Activated T-cell treated with anti-CD3 and anti-CD28 coated beads for 4 hours (primary cell): ENCODE results near the gene CPSF7.
"Not testable (repeated sequence)": the region's sequence is repeated elsewhere in the genome, so short reads cannot be mapped to it uniquely, and the experiment has no call there.

ENCODE experiments used
- DNase-seq: peaks from one replicate; pipeline ENCODE4 v3.0.0-alpha.2; 2020

Gene CPSF7, protein sequence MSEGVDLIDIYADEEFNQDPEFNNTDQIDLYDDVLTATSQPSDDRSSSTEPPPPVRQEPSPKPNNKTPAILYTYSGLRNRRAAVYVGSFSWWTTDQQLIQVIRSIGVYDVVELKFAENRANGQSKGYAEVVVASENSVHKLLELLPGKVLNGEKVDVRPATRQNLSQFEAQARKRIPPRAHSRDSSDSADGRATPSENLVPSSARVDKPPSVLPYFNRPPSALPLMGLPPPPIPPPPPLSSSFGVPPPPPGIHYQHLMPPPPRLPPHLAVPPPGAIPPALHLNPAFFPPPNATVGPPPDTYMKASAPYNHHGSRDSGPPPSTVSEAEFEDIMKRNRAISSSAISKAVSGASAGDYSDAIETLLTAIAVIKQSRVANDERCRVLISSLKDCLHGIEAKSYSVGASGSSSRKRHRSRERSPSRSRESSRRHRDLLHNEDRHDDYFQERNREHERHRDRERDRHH

DNA sequence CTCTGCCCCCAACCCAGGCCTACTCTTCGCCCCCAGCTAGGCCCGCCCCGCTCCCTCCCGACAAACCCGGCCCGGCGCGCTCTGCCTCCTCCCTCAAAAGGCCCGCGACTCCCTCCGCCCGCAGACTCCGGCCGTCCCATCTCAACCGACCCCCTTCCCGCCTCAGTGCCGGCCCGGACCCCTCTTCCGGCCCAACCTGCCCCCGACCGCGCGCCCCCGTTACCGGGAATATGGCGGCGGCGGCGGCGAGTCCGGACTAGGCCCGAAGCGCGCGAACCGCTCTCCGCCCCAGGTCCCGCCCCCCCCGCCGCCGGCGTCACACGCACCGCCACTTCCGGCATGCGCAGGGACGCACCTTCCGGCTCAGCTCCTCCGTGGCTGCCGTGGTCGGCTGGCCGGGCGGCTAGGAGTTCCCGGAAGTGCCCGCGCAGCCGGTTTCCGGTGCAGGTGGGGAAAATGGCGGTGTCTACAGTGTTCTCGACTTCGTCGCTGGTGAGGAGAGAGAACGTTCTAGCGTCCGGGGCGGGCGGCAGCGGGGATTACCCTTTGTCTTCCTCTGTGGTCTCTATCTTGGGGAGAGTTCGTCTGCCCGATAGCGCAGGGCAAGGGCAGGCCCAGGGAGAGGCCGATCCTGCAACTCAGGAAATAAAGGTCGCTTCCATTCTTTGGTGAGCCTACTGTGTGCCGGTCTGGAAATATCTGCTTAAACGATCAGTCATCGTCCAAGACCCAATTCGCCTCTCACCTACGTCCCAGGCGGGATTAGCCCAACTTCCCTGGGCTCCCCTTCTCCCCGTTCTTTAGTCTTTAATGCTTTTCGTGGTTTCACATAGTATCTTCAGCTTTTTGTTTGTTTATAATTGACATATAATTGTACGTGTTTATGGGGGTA, at the start of gene CPSF7, which contains the start of gene SDHAF2:
Gene CPSF7, minus strand, starts transcription at position 285 of the 892 bp plus-strand sequence. CDS start 740 bp downstream, outside the sequence.
Gene SDHAF2, plus strand, starts transcription at position 434 of the 892 bp plus-strand sequence. Its CDS starts 23 bp downstream, at position 457.
- DNase-seq: peak; percentile 97

DNA sequence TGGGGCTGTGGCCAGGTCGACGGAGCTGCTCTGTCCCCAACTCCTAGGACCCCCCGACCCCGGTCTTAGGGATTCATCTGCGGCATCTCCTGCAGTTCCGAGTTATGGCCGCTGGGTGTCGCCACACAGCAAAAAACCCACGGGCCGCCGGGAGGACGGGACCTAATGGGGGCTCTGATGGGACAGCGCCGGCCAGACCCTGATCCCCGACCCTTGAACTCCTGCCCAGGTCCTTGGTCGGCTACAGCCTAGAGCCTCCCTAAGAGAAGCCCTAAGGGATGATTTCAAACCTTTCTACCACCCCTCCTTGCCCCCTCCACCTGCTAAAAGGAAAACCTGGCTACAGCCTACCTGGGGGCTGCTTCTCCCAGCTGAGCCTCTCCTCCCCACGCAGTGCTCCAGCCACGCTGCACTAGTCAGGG, 48.0 kb upstream of the CPSF7 start:
- peak; percentile 54 for DNase-seq

DNA sequence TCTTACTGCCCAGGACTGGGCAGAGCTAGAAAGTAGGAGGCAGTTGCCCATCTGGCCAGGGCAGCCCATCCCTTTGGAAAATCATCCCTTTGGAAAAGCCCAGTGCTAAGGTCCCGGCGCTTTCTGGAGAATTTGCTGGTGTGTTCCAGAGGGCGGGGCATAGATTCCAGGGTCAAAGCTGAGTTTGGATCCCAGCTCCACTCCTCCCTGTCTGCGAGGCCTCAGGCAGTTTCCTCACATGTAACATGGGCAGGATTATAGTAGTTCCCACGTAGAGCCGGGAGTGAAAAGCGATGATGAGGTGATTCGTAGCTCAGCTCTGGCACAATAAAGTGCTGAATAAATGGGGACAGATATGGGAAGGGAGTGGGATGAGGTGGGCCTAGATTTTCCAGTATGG, 47.4 kb upstream of the CPSF7 start:
- no peak for DNase-seq

GRCh38 chr11:61476371-61476770, 46.6 kb upstream of the CPSF7 start:
- DNase-seq: no peak

DNA sequence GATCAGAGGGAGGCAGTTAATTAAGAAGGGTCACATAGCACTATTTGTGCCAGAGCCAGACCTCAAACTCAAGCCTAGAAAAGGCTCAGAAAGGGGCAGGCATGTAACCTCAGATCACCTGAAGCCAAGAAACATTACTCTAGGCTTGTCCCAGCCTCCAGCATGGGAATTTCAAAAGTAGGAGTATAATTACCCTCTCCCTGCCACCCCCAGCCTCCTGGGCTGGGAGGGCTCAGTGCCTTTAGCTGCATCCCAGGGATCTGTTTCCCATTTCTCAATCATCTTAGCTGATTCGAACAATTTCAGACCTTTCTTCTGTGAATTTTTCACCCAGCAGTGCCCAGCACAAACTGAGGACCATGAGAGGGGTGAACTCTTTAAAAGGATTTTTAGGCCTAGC, 45.7 kb upstream of the CPSF7 start:
- no peak for DNase-seq

DNA sequence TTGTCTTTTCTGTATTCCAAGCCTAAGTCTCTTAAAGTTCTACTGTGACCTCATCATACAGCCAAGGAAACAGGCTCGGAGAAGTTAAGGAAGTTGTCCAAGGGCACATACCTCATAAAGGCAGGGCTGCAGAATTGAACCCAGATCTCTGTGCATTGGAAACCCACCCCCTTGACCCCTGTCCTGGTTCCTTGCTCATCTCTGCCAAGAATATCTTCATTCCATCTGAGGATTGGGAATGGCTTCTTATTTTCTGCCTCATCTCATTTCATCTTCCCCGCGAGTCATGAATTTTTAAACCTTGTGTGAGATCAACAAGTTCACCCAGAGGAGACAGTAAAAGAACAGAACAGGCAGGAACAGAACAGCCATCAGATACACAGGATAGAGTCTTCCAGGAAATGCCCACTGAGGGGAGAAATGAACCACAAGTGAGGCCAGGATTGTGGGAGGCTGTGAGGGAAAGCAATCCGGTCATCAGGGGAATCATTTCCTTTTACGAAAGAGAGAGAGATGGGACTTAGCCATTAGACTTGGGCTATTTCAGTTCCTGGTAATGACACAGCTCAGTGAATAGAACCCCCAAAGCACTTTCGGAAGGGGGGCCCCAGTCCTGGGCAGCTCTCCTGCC, 44.4 kb upstream of the CPSF7 start:
- no peak for DNase-seq

- no peak for DNase-seq
These were observed 43.7 kb upstream of the CPSF7 start for GRCh38 chr11:61473370-61474012.

GRCh38 chr11:61472868-61473267, 43.1 kb upstream of the CPSF7 start:
- DNase-seq: no peak

GRCh38 chr11:61472282-61472681, 42.5 kb upstream of the CPSF7 start:
- no peak for DNase-seq

- DNase-seq: no peak
These were observed 38.2 kb upstream of the CPSF7 start for GRCh38 chr11:61468002-61468401.

DNA sequence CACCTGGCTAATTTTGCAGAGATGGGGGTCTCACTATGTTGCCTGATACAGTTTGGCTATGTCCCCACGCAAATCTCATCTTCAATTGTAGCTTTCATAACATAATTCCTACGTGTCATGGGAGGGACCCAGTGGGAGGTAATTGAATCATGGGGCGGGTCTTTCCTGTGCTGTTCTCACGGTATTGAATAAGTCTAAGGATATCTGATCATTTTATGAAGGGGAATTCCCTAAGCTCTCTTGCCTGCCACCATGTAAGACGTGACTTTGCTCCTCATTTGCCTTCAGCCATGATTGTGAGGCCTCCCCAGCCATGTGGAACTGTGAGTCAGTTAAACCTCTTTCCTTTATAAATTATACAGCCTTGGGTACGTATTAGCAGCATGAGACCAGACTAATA, 37.8 kb upstream of the CPSF7 start:
- not testable (repeated sequence) for DNase-seq

- no peak for DNase-seq
These were observed 31.2 kb upstream of the CPSF7 start for GRCh38 chr11:61460986-61461385.

DNA sequence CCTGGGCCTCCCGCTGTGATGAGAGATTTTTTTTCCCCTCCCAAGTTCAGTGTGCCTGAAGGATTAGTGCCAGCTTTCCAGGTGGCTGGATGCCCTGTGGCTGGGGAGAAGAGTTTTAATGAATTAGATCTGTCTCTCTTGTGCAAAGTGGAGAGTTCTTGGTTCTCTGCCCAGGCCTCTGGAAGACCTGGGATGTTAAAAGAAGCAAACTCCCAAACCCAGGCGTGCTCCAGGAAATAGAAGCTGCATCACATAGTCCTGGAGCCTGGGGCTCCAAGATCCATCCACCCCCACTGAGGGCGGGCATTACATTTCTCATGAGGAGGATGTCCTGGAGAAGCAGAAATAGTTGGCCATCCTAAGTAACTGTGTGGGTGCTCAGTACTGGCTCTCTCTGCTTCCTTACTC, 30.7 kb upstream of the CPSF7 start:
- no peak for DNase-seq

DNA sequence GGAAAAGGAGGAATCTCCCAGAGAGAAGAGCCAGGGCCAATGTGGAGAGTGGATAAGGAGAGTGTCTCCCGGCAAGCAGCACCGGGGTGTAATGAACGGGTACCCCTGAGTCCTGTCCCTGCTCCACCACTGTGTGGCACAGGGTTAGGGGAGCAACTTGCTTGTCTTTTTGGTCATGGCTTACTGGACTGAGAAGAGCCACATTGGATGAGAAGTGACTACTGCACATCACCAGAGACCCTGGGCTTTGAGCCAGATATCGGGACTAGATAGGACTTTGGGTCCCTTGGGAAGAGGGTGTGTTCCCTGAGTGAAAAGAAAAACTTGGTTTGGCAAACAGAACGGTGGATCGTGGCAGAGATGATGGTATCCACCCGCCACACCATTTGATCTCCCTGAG, 24.7 kb upstream of the CPSF7 start:
- DNase-seq: no peak

DNA sequence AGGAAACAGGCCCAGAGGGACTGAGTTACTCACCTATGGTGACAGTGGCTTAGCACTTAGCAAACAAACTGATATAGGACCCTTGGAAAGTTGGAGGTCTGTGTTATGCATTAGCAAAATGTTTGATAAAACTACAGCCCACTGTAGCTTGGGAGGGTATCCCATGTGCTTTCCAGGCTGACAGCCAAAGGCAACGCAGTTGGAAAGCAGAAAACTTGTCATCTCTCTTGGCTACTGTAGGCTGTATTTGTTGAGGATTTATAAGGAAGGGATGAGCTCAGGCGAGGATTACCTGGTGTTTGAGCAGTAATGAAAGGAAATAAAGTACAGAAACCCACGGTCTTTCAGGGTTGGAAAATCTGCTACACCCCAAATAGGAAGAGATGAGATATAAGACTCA, 23.9 kb upstream of the CPSF7 start:
- no peak for DNase-seq

DNA sequence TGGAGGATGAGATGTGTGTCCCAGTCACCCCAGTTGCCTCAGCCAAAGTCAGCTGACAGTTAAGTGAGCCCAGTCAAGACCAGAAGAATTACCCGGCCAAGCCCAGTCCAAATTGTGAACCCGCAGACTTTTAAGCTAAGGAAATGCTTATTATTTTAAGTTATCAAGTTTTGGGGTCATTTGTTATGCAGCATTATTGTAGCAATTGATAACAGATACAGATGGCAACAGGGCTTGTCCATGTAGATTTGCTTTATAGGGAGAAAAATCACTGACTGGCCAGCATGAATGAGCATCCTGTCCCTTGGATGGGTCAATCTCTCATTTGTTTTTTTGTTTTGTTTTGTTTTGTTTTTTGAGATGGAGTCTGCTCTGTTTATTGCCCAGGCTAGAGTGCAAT, 23.1 kb upstream of the CPSF7 start:
- DNase-seq: no peak

GRCh38 chr11:61448552-61448927, 18.8 kb upstream of the CPSF7 start:
- no peak for DNase-seq

GRCh38 chr11:61447601-61448551, 18.1 kb upstream of the CPSF7 start:
- no peak for DNase-seq

DNA sequence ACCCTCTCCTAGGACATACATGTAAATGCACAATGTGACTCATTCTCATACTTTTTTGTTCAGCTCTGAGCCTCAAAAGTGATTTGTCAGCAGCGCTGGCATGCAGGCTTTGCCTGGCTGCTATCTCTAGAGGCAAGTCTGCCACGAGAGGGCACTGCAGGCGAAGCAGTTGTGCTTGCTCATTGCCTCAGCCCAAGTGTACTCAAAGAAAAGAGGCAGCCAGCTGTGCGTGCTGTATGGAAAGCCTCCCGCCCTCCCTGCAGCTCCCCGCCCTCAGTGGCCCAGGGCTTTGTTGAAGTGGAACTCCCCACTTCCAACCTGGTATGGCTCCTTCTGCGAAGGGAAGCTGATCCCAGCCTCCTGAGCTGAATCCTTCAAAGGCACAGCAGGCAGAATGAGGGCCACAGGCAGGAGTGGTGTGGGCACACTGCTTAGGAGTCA, 16.5 kb upstream of the CPSF7 start:
- DNase-seq: peak; percentile 68

- no peak for DNase-seq
These were observed 15.7 kb upstream of the CPSF7 start for GRCh38 chr11:61445516-61445915.

DNA sequence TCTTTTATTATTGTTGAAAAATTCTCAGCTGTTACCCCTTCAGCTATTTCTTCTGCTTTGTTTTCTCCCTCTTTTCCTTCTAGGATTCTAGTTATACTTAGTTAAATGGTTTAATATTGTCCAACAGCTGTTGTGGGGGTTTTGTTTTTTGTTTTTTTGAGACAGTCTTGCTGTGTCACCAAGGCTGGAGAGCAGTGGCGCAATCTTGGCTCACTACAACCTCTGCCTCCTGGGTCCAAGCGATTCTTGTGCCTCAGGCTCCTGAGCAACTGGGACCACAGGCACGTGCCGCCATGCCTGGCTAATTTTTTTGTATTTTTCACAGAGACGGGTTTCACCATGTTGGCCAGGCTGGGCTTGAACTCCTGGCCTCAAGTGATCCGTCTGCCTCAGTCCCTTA, 12.8 kb upstream of the CPSF7 start:
- DNase-seq: no peak
